Naive thymus-derived CD8-positive, alpha-beta T cell (primary cell): ENCODE results near the gene IL1R2. TPM values are rescaled to one million over a fixed set of nuclear protein-coding genes. Genes with fewer than 3 reads are reported as not detected.

Experiments used
- ATAC-seq, 2 donors: fragments of 150-1000 bp; cut with Tn5 transposase in 1 of 2; sonication (Bioruptor Pico), chemical (Tn5 transposase) in 1 of 2; 1 replicate in 1 of 2; 2 replicates in 1 of 2; pipeline ENCODE4 v1.10.0; 2021; ENCODE audit warnings: mild to moderate bottlenecking in 2 of 2, moderate library complexity in 2 of 2
- POLR2A ChIA-PET: fragments of 350-600 bp; sonication (Branson Sonifier 250); formaldehyde crosslinking; loops from one replicate; lab custom pipeline; 2021; ENCODE audit warnings: antibody characterized with exemption; lab: Charles Lee
- DNase-seq, 10 donors: peaks; one replicate each; pipeline versions ENCODE4 v3.0.0 to v3.0.0-alpha.2; 2020 to 2022
- H3K27ac Mint-ChIP-seq, 10 donors: one replicate each; pipeline ENCODE4 v1.8.0; 2020 to 2022; ENCODE audit warnings: mild to moderate bottlenecking in 10 of 10, mixed read lengths in 10 of 10, moderate library complexity in 4 of 10, inconsistent platforms in 1 of 10
- H3K27me3 Mint-ChIP-seq, 5 donors: one replicate each; pipeline ENCODE4 v1.8.0; 2021 to 2022; ENCODE audit warnings: mixed read lengths in 5 of 5
- H3K36me3 Mint-ChIP-seq, 3 donors: one replicate each; pipeline ENCODE4 v1.8.0; 2020 to 2022; ENCODE audit warnings: mixed read lengths in 3 of 3, mild to moderate bottlenecking in 2 of 3, inconsistent platforms in 1 of 3
- H3K4me1 Mint-ChIP-seq, 4 donors: one replicate each; pipeline ENCODE4 v1.8.0; 2021 to 2022; ENCODE audit warnings: mixed read lengths in 4 of 4
- H3K4me3 Mint-ChIP-seq, 10 donors: one replicate each; pipeline ENCODE4 v1.8.0; 2020 to 2022; ENCODE audit warnings: mild to moderate bottlenecking in 10 of 10, mixed read lengths in 10 of 10, moderate library complexity in 6 of 10, inconsistent platforms in 1 of 10
- H3K9me3 Mint-ChIP-seq, 9 donors: one replicate each; pipeline ENCODE4 v1.8.0; 2020 to 2022; ENCODE audit warnings: mixed read lengths in 9 of 9, mild to moderate bottlenecking in 3 of 9, inconsistent platforms in 1 of 9, moderate library complexity in 1 of 9
- polyA plus RNA-seq, 3 donors: library from polyadenylated mRNA; unstranded; fragments of 300-500 nt; fragmentation: Illumina TruSeq; gene quantifications; one replicate each; pipeline ENCODE4 v1.2.3, GENCODE V29; 2021
- total RNA-seq, 8 experiments: library from RNA in 2 of 8; stranded (reverse) in 2 of 8; gene quantifications; one replicate each; pipeline ENCODE4 v1.2.3 and lab custom pipeline; 2021 to 2026

The IL1R2 gene
- total and polyA plus RNA-seq, 5 experiments from 2014 or later: not detected

- peaks cover 0 to 2% (median 0%) of the 10 kb centered on the region in 5 donors for H3K27me3 Mint-ChIP-seq
- peak overlapping the region in 1 of 10 donors; percentile 1 for H3K4me3 Mint-ChIP-seq
- no peak for ATAC-seq
- no peaks in the 10 kb centered on the region for H3K9me3 Mint-ChIP-seq
- POLR2A ChIA-PET: no interaction called here
- H3K36me3 Mint-ChIP-seq: no peaks in the 10 kb centered on the region
- peak overlapping the region in 7 of 10 donors; percentile 69 to 95 (median 92) for H3K27ac Mint-ChIP-seq
- no peak for DNase-seq
- peaks cover 8 to 22% (median 12%) of the 10 kb centered on the region in 4 donors for H3K4me1 Mint-ChIP-seq
These were observed 11.4 kb upstream of the IL1R2 start for GRCh38 chr2:101980368-101980767.

GRCh38 chr2:101981066-101981465 lies 10.7 kb upstream of the IL1R2 start:
- peak overlapping the region in 8 of 10 donors; percentile 85 to 96 (median 93) for H3K27ac Mint-ChIP-seq
- peak overlapping the region in 3 of 10 donors; percentile 33 to 64 (median 49) for H3K4me3 Mint-ChIP-seq
- DNase-seq (no peak), ATAC-seq (peak; percentile 13 to 27)
- peaks cover 0 to 4% (median 0%) of the 10 kb centered on the region in 5 donors for H3K27me3 Mint-ChIP-seq
- peaks cover 12 to 27% (median 18%) of the 10 kb centered on the region in 4 donors for H3K4me1 Mint-ChIP-seq
- H3K9me3 Mint-ChIP-seq: no peaks in the 10 kb centered on the region
- no peaks in the 10 kb centered on the region for H3K36me3 Mint-ChIP-seq
- POLR2A ChIA-PET: no interaction called here

GRCh38 chr2:101981504-101981903 lies 10.3 kb upstream of the IL1R2 start:
- peak overlapping the region in 9 of 10 donors; percentile 57 to 96 (median 92) for H3K27ac Mint-ChIP-seq
- DNase-seq (peak in 9 of 10 donors; percentile 25 to 87 (median 71)), ATAC-seq (peak; percentile 90 to 91)
- POLR2A ChIA-PET: no interaction called here
- H3K36me3 Mint-ChIP-seq: no peaks in the 10 kb centered on the region
- H3K4me1 Mint-ChIP-seq: peaks cover 15 to 31% (median 22%) of the 10 kb centered on the region in 4 donors
- H3K9me3 Mint-ChIP-seq: no peaks in the 10 kb centered on the region
- H3K4me3 Mint-ChIP-seq: peak overlapping the region in 8 of 10 donors; percentile 12 to 64 (median 34)
- peaks cover 0 to 4% (median 0%) of the 10 kb centered on the region in 5 donors for H3K27me3 Mint-ChIP-seq

GRCh38 chr2:101982495-101983029 lies 9.2 kb upstream of the IL1R2 start:
- ATAC-seq (no peak), DNase-seq (no peak)
- Mint-ChIP-seq H3K36me3 (no peaks in the 10 kb centered on the region), H3K4me3 (no peak overlapping the region), H3K27me3 (peaks cover 0 to 4% (median 0%) of the 10 kb centered on the region in 5 donors), H3K4me1 (peaks cover 20 to 41% (median 33%) of the 10 kb centered on the region in 4 donors), H3K27ac (peak overlapping the region in 6 of 10 donors; percentile 63 to 95 (median 90)), H3K9me3 (peaks cover 0 to 4% (median 0%) of the 10 kb centered on the region in 9 donors)
- POLR2A ChIA-PET: no interaction called here

GRCh38 chr2:101983486-101983885 lies 8.3 kb upstream of the IL1R2 start:
- peaks cover 0 to 6% (median 0%) of the 10 kb centered on the region in 5 donors for H3K27me3 Mint-ChIP-seq
- H3K4me3 Mint-ChIP-seq: no peak overlapping the region
- no peaks in the 10 kb centered on the region for H3K36me3 Mint-ChIP-seq
- H3K27ac Mint-ChIP-seq: peak overlapping the region in 5 of 10 donors; percentile 15 to 94 (median 60)
- POLR2A ChIA-PET: no interaction called here
- ATAC-seq (no peak), DNase-seq (no peak)
- H3K9me3 Mint-ChIP-seq: peaks cover 0 to 4% (median 0%) of the 10 kb centered on the region in 9 donors
- peaks cover 29 to 51% (median 42%) of the 10 kb centered on the region in 4 donors for H3K4me1 Mint-ChIP-seq

- H3K9me3 Mint-ChIP-seq: peaks cover 0 to 4% (median 0%) of the 10 kb centered on the region in 9 donors
- POLR2A ChIA-PET: no interaction called here
- H3K27me3 Mint-ChIP-seq: peaks cover 0 to 6% (median 0%) of the 10 kb centered on the region in 5 donors
- ATAC-seq (no peak), DNase-seq (no peak)
- H3K4me1 Mint-ChIP-seq: peaks cover 30 to 55% (median 45%) of the 10 kb centered on the region in 4 donors
- no peaks in the 10 kb centered on the region for H3K36me3 Mint-ChIP-seq
- H3K4me3 Mint-ChIP-seq: no peak overlapping the region
- H3K27ac Mint-ChIP-seq: peak overlapping the region in 3 of 10 donors; percentile 15 to 71 (median 60)
These were observed 7.8 kb upstream of the IL1R2 start for GRCh38 chr2:101983928-101984327.

GRCh38 chr2:101984656-101985055 lies 7.1 kb upstream of the IL1R2 start:
- ATAC-seq (no peak), DNase-seq (no peak)
- peak overlapping the region in 3 of 10 donors; percentile 33 to 82 (median 79) for H3K27ac Mint-ChIP-seq
- peaks cover 0 to 4% (median 0%) of the 10 kb centered on the region in 9 donors for H3K9me3 Mint-ChIP-seq
- peaks cover 0 to 8% (median 0%) of the 10 kb centered on the region in 5 donors for H3K27me3 Mint-ChIP-seq
- POLR2A ChIA-PET: no interaction called here
- no peaks in the 10 kb centered on the region for H3K36me3 Mint-ChIP-seq
- no peak overlapping the region for H3K4me3 Mint-ChIP-seq
- peaks cover 32 to 59% (median 49%) of the 10 kb centered on the region in 4 donors for H3K4me1 Mint-ChIP-seq

- H3K9me3 Mint-ChIP-seq: peaks cover 0 to 4% (median 0%) of the 10 kb centered on the region in 9 donors
- peaks cover 0 to 10% (median 0%) of the 10 kb centered on the region in 5 donors for H3K27me3 Mint-ChIP-seq
- ATAC-seq (no peak), DNase-seq (no peak)
- H3K4me3 Mint-ChIP-seq: peak overlapping the region in 5 of 10 donors; percentile 16 to 72 (median 25)
- peaks cover 32 to 64% (median 53%) of the 10 kb centered on the region in 4 donors for H3K4me1 Mint-ChIP-seq
- POLR2A ChIA-PET: no interaction called here
- peak overlapping the region in 9 of 10 donors; percentile 0 to 94 (median 78) for H3K27ac Mint-ChIP-seq
- no peaks in the 10 kb centered on the region for H3K36me3 Mint-ChIP-seq
These were observed 6.5 kb upstream of the IL1R2 start for GRCh38 chr2:101985101-101985792.

- POLR2A ChIA-PET: interaction anchor here (1.4 kb wide), 1 partner anchor 10 kb away, joined by 3 read pairs; no protein-coding TSS in a partner anchor
- H3K27ac Mint-ChIP-seq: peak overlapping the region in 8 of 10 donors; percentile 0 to 94 (median 80)
These were observed 6.0 kb upstream of the IL1R2 start for GRCh38 chr2:101985793-101986164.

GRCh38 chr2:101986376-101986775 lies 5.4 kb upstream of the IL1R2 start:
- Mint-ChIP-seq H3K4me3 (peak overlapping the region in 8 of 10 donors; percentile 30 to 85 (median 48)), H3K36me3 (no peaks in the 10 kb centered on the region), H3K9me3 (peaks cover 0 to 4% (median 0%) of the 10 kb centered on the region in 9 donors), H3K27ac (peak overlapping the region in 7 of 10 donors; percentile 34 to 98 (median 93)), H3K4me1 (peaks cover 31 to 58% (median 54%) of the 10 kb centered on the region in 4 donors), H3K27me3 (peaks cover 0 to 11% (median 1%) of the 10 kb centered on the region in 5 donors)
- DNase-seq (no peak), ATAC-seq (no peak)
- POLR2A ChIA-PET: interaction anchor here (1.4 kb wide), 1 partner anchor 10 kb away, joined by 3 read pairs; no protein-coding TSS in a partner anchor

More at GRCh38 chr2:101985793-101986164, 6.0 kb upstream of the IL1R2 start:
- no peak for DNase-seq
- no peak for ATAC-seq
- Mint-ChIP-seq H3K9me3 (peaks cover 0 to 4% (median 0%) of the 10 kb centered on the region in 9 donors), H3K4me1 (peaks cover 32 to 61% (median 55%) of the 10 kb centered on the region in 4 donors), H3K27me3 (peaks cover 0 to 10% (median 0%) of the 10 kb centered on the region in 5 donors), H3K36me3 (no peaks in the 10 kb centered on the region), H3K4me3 (peak overlapping the region in 5 of 10 donors; percentile 16 to 72 (median 25))

GRCh38 chr2:101986804-101987740 lies 4.7 kb upstream of the IL1R2 start:
- H3K4me1 Mint-ChIP-seq: peaks cover 30 to 56% (median 52%) of the 10 kb centered on the region in 4 donors
- peak overlapping the region; percentile 67 to 98 (median 90) for H3K27ac Mint-ChIP-seq
- POLR2A ChIA-PET: interaction anchor here (1.4 kb wide), 1 partner anchor 9 kb away, joined by 3 read pairs; no protein-coding TSS in a partner anchor
- H3K27me3 Mint-ChIP-seq: peaks cover 2 to 14% (median 4%) of the 10 kb centered on the region in 5 donors
- peak in 6 of 10 donors; percentile 16 to 88 (median 71) for DNase-seq
- peak; percentile 92 to 94 for ATAC-seq
- peak overlapping the region; percentile 34 to 85 (median 72) for H3K4me3 Mint-ChIP-seq
- H3K9me3 Mint-ChIP-seq: peaks cover 0 to 4% (median 0%) of the 10 kb centered on the region in 9 donors
- no peaks in the 10 kb centered on the region for H3K36me3 Mint-ChIP-seq
